WTC11 (cell line): ENCODE results near the gene FAHD1. TPM values are rescaled to one million over a fixed set of nuclear protein-coding genes. Genes with fewer than 3 reads are reported as not detected.

Experiments
- CBFB ChIP-seq: sonication (generic); formaldehyde crosslinking; IDR thresholded peaks from 2 replicates; pipeline ENCODE4 v1.8.1; 2022; ENCODE audit warnings: mild to moderate bottlenecking, low read depth, missing genetic modification reagents
- CREM ChIP-seq: sonication (generic); formaldehyde crosslinking; IDR thresholded peaks from 2 replicates; pipeline ENCODE4 v1.8.1; 2022; ENCODE audit warnings: mild to moderate bottlenecking, missing genetic modification reagents, moderate library complexity
- E2F5 ChIP-seq: sonication (generic); formaldehyde crosslinking; IDR thresholded peaks from 2 replicates; pipeline ENCODE4 v1.8.1; 2022; ENCODE audit warnings: mild to moderate bottlenecking, moderate library complexity, missing genetic modification reagents
- EMX1 ChIP-seq: fragments of 250-450 bp; sonication (Bioruptor Pico); IDR thresholded peaks from 2 replicates; pipeline ENCODE4 v1.8.0; 2021; ENCODE audit warnings: mild to moderate bottlenecking
- HMGA2 ChIP-seq: fragments of 250-450 bp; sonication (Bioruptor Pico); IDR thresholded peaks from 2 replicates; pipeline ENCODE4 v1.4.0; 2021; ENCODE audit warnings: mild to moderate bottlenecking, moderate library complexity
- JUN ChIP-seq: sonication (generic); formaldehyde crosslinking; IDR thresholded peaks from 2 replicates; pipeline ENCODE4 v1.8.0; 2023; ENCODE audit warnings: mild to moderate bottlenecking, missing genetic modification reagents
- NFYB ChIP-seq: sonication (generic); formaldehyde crosslinking; conservative IDR thresholded peaks from 2 replicates; pipeline ENCODE4 v1.8.0; 2022; ENCODE audit warnings: low read depth, missing genetic modification reagents
- NR3C1 ChIP-seq: sonication (generic); formaldehyde crosslinking; conservative IDR thresholded peaks from 2 replicates; pipeline ENCODE4 v1.8.1; 2023; ENCODE audit warnings: low read depth, mild to moderate bottlenecking, missing genetic modification reagents
- RELA ChIP-seq: sonication (generic); formaldehyde crosslinking; IDR thresholded peaks from 2 replicates; pipeline ENCODE4 v1.8.1; 2022; ENCODE audit warnings: missing genetic modification reagents, mild to moderate bottlenecking, borderline replicate concordance
- SOX15 ChIP-seq: fragments of 250-450 bp; sonication (Bioruptor Pico); IDR thresholded peaks from 2 replicates; pipeline ENCODE4 v1.9.0; 2021; ENCODE audit warnings: mild to moderate bottlenecking
- TCF7 ChIP-seq: sonication (generic); formaldehyde crosslinking; IDR thresholded peaks from 2 replicates; pipeline ENCODE4 v1.8.0; 2022; ENCODE audit warnings: mild to moderate bottlenecking, low read depth, missing genetic modification reagents, moderate library complexity
- ZNF219 ChIP-seq: sonication (generic); formaldehyde crosslinking; IDR thresholded peaks from 2 replicates; pipeline ENCODE4 v1.8.0; 2023; ENCODE audit warnings: missing genetic modification reagents, mild to moderate bottlenecking, borderline replicate concordance
- ZNF671 ChIP-seq: fragments of 250-450 bp; sonication (Bioruptor Pico); IDR thresholded peaks from 2 replicates; pipeline ENCODE4 v1.8.0; 2021; ENCODE audit warnings: mild to moderate bottlenecking
- total RNA-seq: library from RNA; stranded (reverse); gene quantifications from 3 replicates; pipeline ENCODE4 v1.2.3, GENCODE V29; 2021
- TF ChIP-seq, protein P1 (sequence below): sonication (generic); formaldehyde crosslinking; IDR thresholded peaks from 2 replicates; pipeline ENCODE4 v1.8.0; 2022; ENCODE audit warnings: mild to moderate bottlenecking, missing genetic modification reagents
- TF ChIP-seq, protein P2 (sequence below): sonication (generic); formaldehyde crosslinking; IDR thresholded peaks from 2 replicates; pipeline ENCODE4 v1.8.1; 2023; ENCODE audit warnings: mild to moderate bottlenecking, missing genetic modification reagents, moderate library complexity
- TF ChIP-seq, protein P3 (sequence below): sonication (generic); formaldehyde crosslinking; IDR thresholded peaks from 2 replicates; pipeline ENCODE4 v1.8.1; 2023; ENCODE audit warnings: mild to moderate bottlenecking, missing genetic modification reagents
- TF ChIP-seq, protein P4 (sequence below): sonication (generic); formaldehyde crosslinking; IDR thresholded peaks from 2 replicates; pipeline ENCODE4 v1.8.1; 2023; ENCODE audit warnings: mild to moderate bottlenecking, missing genetic modification reagents, moderate library complexity
- TF ChIP-seq, protein P5 (sequence below): sonication (generic); formaldehyde crosslinking; IDR thresholded peaks from 2 replicates; pipeline ENCODE4 v1.8.0; 2022; ENCODE audit warnings: missing genetic modification reagents

Gene FAHD1
- total RNA-seq, 1 experiment from 2014 or later = 14.3 TPM

- TF ChIP-seq, protein P1, sequence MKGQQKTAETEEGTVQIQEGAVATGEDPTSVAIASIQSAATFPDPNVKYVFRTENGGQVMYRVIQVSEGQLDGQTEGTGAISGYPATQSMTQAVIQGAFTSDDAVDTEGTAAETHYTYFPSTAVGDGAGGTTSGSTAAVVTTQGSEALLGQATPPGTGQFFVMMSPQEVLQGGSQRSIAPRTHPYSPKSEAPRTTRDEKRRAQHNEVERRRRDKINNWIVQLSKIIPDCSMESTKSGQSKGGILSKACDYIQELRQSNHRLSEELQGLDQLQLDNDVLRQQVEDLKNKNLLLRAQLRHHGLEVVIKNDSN (CRISPR knock-in tag) = peak; percentile 100
- TF ChIP-seq NR3C1 (CRISPR knock-in tag) = no peak
- TF ChIP-seq RELA (CRISPR knock-in tag) = peak; percentile 94
- TF ChIP-seq E2F5 = peak; percentile 75; the same call in 1 of the 2 replicates
- no peak for TF ChIP-seq EMX1
- no peak for TF ChIP-seq HMGA2 (CRISPR knock-in tag)
- TF ChIP-seq SOX15 (CRISPR knock-in tag) = no peak
- TF ChIP-seq ZNF671 (CRISPR knock-in tag) = no peak
- no peak for TF ChIP-seq JUN (CRISPR knock-in tag)
- TF ChIP-seq ZNF219 (CRISPR knock-in tag) = peak; percentile 68; the same call in 1 of the 2 replicates
- TF ChIP-seq TCF7 = no peak
- TF ChIP-seq, protein P2, sequence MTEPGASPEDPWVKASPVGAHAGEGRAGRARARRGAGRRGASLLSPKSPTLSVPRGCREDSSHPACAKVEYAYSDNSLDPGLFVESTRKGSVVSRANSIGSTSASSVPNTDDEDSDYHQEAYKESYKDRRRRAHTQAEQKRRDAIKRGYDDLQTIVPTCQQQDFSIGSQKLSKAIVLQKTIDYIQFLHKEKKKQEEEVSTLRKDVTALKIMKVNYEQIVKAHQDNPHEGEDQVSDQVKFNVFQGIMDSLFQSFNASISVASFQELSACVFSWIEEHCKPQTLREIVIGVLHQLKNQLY (CRISPR knock-in tag) = no peak
- TF ChIP-seq NFYB (CRISPR knock-in tag) = peak; percentile 94
- TF ChIP-seq, protein P3, sequence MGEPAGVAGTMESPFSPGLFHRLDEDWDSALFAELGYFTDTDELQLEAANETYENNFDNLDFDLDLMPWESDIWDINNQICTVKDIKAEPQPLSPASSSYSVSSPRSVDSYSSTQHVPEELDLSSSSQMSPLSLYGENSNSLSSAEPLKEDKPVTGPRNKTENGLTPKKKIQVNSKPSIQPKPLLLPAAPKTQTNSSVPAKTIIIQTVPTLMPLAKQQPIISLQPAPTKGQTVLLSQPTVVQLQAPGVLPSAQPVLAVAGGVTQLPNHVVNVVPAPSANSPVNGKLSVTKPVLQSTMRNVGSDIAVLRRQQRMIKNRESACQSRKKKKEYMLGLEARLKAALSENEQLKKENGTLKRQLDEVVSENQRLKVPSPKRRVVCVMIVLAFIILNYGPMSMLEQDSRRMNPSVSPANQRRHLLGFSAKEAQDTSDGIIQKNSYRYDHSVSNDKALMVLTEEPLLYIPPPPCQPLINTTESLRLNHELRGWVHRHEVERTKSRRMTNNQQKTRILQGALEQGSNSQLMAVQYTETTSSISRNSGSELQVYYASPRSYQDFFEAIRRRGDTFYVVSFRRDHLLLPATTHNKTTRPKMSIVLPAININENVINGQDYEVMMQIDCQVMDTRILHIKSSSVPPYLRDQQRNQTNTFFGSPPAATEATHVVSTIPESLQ (CRISPR knock-in tag) = no peak
- TF ChIP-seq CBFB (CRISPR knock-in tag) = no peak
- TF ChIP-seq CREM (CRISPR knock-in tag) = peak; percentile 73; the same call in 1 of the 2 replicates
- TF ChIP-seq, protein P4, sequence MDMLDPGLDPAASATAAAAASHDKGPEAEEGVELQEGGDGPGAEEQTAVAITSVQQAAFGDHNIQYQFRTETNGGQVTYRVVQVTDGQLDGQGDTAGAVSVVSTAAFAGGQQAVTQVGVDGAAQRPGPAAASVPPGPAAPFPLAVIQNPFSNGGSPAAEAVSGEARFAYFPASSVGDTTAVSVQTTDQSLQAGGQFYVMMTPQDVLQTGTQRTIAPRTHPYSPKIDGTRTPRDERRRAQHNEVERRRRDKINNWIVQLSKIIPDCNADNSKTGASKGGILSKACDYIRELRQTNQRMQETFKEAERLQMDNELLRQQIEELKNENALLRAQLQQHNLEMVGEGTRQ (CRISPR knock-in tag) = peak; percentile 100
- TF ChIP-seq, protein P5, sequence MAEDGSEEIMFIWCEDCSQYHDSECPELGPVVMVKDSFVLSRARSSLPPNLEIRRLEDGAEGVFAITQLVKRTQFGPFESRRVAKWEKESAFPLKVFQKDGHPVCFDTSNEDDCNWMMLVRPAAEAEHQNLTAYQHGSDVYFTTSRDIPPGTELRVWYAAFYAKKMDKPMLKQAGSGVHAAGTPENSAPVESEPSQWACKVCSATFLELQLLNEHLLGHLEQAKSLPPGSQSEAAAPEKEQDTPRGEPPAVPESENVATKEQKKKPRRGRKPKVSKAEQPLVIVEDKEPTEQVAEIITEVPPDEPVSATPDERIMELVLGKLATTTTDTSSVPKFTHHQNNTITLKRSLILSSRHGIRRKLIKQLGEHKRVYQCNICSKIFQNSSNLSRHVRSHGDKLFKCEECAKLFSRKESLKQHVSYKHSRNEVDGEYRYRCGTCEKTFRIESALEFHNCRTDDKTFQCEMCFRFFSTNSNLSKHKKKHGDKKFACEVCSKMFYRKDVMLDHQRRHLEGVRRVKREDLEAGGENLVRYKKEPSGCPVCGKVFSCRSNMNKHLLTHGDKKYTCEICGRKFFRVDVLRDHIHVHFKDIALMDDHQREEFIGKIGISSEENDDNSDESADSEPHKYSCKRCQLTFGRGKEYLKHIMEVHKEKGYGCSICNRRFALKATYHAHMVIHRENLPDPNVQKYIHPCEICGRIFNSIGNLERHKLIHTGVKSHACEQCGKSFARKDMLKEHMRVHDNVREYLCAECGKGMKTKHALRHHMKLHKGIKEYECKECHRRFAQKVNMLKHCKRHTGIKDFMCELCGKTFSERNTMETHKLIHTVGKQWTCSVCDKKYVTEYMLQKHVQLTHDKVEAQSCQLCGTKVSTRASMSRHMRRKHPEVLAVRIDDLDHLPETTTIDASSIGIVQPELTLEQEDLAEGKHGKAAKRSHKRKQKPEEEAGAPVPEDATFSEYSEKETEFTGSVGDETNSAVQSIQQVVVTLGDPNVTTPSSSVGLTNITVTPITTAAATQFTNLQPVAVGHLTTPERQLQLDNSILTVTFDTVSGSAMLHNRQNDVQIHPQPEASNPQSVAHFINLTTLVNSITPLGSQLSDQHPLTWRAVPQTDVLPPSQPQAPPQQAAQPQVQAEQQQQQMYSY (CRISPR knock-in tag) = peak; percentile 35; the same call in 1 of the 2 replicates
Observed at GRCh38 chr16:1826691-1827573, at the start of gene FAHD1, which contains the start of gene HAGH (continued).
